Glutamatergic neuron (in vitro differentiated cells): ENCODE results near the gene ASTN2. TPM values are rescaled to one million over a fixed set of nuclear protein-coding genes. Genes with fewer than 3 reads are reported as not detected.

Experiments used
- DNase-seq: peaks from one replicate; pipeline ENCODE4 v3.0.0; 2022
- H3K27ac Mint-ChIP-seq: one replicate; pipeline ENCODE4 v1.8.0; 2020; ENCODE audit warnings: mild to moderate bottlenecking, mixed read lengths, inconsistent platforms; ENCODE audit not compliant: unreplicated experiment
- H3K27me3 Mint-ChIP-seq: one replicate; pipeline ENCODE4 v1.8.0; 2020; ENCODE audit warnings: mild to moderate bottlenecking, moderate library complexity, mixed read lengths, inconsistent platforms; ENCODE audit not compliant: unreplicated experiment
- H3K36me3 Mint-ChIP-seq: one replicate; pipeline ENCODE4 v1.8.0; 2020; ENCODE audit warnings: mild to moderate bottlenecking, mixed read lengths, inconsistent platforms; ENCODE audit not compliant: unreplicated experiment
- H3K4me1 Mint-ChIP-seq: one replicate; pipeline ENCODE4 v1.8.0; 2020; ENCODE audit warnings: mild to moderate bottlenecking, low read depth, mixed read lengths, inconsistent platforms; ENCODE audit not compliant: unreplicated experiment
- H3K4me3 Mint-ChIP-seq: one replicate; pipeline ENCODE4 v1.8.0; 2020; ENCODE audit warnings: mild to moderate bottlenecking, mixed read lengths, inconsistent platforms; ENCODE audit not compliant: unreplicated experiment
- H3K9me3 Mint-ChIP-seq: one replicate; pipeline ENCODE4 v1.8.0; 2020; ENCODE audit warnings: mild to moderate bottlenecking, moderate library complexity, mixed read lengths, inconsistent platforms; ENCODE audit not compliant: unreplicated experiment
- total RNA-seq: library from RNA; stranded (reverse); fragmentation: NEBNext Ultra II Directional; extraction: Animal tissue kit (Norgen Biotek cat#: 25700); gene quantifications from one replicate; pipeline ENCODE4 v1.2.1, GENCODE V29; 2021; ENCODE audit not compliant: unreplicated experiment
- TF ChIP-seq, protein P1 (sequence below): fragments of 200-600 bp; sonication (generic); IDR thresholded peaks from one replicate; pipeline ENCODE4 v1.5.0; 2021; ENCODE audit not compliant: partially characterized antibody, unreplicated experiment

The ASTN2 gene
- total RNA-seq, 1 donor from 2014 or later, result 134 TPM

GRCh38 chr9:117145081-117145480, 269.8 kb downstream of the ASTN2 start:
- Mint-ChIP-seq H3K4me1 (no peaks in the 10 kb centered on the region), H3K27me3 (no peaks in the 10 kb centered on the region), H3K9me3 (peaks cover 6% of the 10 kb centered on the region), H3K27ac (no peak overlapping the region), H3K36me3 (no peaks in the 10 kb centered on the region), H3K4me3 (no peak overlapping the region)
- TF ChIP-seq, protein P1, sequence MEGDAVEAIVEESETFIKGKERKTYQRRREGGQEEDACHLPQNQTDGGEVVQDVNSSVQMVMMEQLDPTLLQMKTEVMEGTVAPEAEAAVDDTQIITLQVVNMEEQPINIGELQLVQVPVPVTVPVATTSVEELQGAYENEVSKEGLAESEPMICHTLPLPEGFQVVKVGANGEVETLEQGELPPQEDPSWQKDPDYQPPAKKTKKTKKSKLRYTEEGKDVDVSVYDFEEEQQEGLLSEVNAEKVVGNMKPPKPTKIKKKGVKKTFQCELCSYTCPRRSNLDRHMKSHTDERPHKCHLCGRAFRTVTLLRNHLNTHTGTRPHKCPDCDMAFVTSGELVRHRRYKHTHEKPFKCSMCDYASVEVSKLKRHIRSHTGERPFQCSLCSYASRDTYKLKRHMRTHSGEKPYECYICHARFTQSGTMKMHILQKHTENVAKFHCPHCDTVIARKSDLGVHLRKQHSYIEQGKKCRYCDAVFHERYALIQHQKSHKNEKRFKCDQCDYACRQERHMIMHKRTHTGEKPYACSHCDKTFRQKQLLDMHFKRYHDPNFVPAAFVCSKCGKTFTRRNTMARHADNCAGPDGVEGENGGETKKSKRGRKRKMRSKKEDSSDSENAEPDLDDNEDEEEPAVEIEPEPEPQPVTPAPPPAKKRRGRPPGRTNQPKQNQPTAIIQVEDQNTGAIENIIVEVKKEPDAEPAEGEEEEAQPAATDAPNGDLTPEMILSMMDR, result no peak
- DNase-seq, result no peak

GRCh38 chr9:117138231-117138630, 276.6 kb downstream of the ASTN2 start:
- H3K36me3 Mint-ChIP-seq, result no peaks in the 10 kb centered on the region
- DNase-seq, result no peak
- peaks cover 3% of the 10 kb centered on the region for H3K9me3 Mint-ChIP-seq
- no peak overlapping the region for H3K4me3 Mint-ChIP-seq
- TF ChIP-seq, protein P1, result no peak
- H3K27me3 Mint-ChIP-seq, result no peaks in the 10 kb centered on the region
- no peak overlapping the region for H3K27ac Mint-ChIP-seq
- H3K4me1 Mint-ChIP-seq, result peaks cover 20% of the 10 kb centered on the region

DNA sequence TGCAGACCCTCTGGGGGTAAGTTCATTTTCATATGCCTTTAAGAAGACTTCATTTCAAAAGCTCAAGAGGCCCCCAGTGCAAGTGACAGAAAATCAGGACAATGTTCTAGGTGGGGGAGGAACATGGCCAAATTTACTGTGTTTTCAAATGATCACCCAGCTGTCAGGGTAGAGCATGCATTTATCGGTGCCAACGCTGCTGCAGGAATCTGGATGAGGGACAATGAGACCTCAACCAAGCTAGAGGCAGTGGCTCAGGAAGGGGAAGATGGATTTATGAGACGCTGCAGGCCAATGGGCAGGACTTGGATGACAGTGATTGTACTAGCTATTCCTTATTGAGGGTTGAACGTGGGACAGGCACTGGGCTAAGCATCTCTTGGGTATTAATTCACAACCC, 278.4 kb downstream of the ASTN2 start:
- peak overlapping the region; percentile 19 for H3K27ac Mint-ChIP-seq
- no peaks in the 10 kb centered on the region for H3K36me3 Mint-ChIP-seq
- no peak overlapping the region for H3K4me3 Mint-ChIP-seq
- peaks cover 20% of the 10 kb centered on the region for H3K4me1 Mint-ChIP-seq
- no peaks in the 10 kb centered on the region for H3K27me3 Mint-ChIP-seq
- TF ChIP-seq, protein P1, result no peak
- peaks cover 1% of the 10 kb centered on the region for H3K9me3 Mint-ChIP-seq
- no peak for DNase-seq

GRCh38 chr9:117135501-117136098, 279.3 kb downstream of the ASTN2 start:
- TF ChIP-seq, protein P1, result no peak
- DNase-seq, result no peak
- Mint-ChIP-seq H3K4me3 (no peak overlapping the region), H3K4me1 (peaks cover 20% of the 10 kb centered on the region), H3K9me3 (peaks cover 1% of the 10 kb centered on the region), H3K27ac (peak overlapping the region; percentile 94), H3K36me3 (no peaks in the 10 kb centered on the region), H3K27me3 (no peaks in the 10 kb centered on the region)

DNA sequence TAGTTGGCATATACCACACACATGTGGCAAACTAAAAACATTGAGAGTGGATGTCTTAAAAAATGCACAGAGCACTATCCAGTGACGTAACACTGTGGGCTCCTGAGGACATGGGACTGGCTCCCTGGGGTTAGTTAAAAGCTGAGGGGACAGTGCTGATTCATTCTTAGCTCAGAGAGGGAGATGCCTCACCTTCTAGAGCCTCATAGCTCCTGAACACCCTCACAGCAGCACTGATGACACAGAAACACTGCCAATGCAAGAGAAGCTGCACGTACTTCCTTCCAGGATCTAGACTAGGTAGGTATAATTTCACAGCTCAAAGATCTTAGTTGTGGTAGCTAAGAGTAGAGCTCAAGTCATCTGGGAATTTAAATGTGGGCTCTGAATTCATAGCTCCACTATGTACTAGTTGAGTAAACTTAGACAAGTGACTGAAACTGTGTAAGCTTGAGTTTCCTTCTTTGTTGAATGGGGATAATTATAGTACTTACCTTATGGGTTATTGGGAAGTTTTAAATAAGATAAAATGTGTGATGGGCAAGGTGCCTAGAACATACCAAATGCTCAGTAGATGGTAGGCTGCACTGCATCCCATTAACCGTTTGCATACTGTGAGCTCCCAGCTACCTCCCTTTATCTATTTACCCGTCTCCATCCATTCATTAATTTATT, 279.9 kb downstream of the ASTN2 start:
- Mint-ChIP-seq H3K4me1 (peaks cover 20% of the 10 kb centered on the region), H3K27ac (peak overlapping the region; percentile 94), H3K36me3 (no peaks in the 10 kb centered on the region), H3K27me3 (no peaks in the 10 kb centered on the region), H3K4me3 (no peak overlapping the region), H3K9me3 (peaks cover 1% of the 10 kb centered on the region)
- TF ChIP-seq, protein P1, result no peak
- no peak for DNase-seq
